Measurements from ENCODE around the gene NALF2. TPM values are rescaled to one million over a fixed set of nuclear protein-coding genes. Genes with fewer than 3 reads are reported as not detected.
A peak's percentile ranks its signal among the peaks of the same experiment; 100 is the strongest.

NALF2 gene
- total RNA-seq, 1 donor from 2014 or later: 0.13 TPM

DNA sequence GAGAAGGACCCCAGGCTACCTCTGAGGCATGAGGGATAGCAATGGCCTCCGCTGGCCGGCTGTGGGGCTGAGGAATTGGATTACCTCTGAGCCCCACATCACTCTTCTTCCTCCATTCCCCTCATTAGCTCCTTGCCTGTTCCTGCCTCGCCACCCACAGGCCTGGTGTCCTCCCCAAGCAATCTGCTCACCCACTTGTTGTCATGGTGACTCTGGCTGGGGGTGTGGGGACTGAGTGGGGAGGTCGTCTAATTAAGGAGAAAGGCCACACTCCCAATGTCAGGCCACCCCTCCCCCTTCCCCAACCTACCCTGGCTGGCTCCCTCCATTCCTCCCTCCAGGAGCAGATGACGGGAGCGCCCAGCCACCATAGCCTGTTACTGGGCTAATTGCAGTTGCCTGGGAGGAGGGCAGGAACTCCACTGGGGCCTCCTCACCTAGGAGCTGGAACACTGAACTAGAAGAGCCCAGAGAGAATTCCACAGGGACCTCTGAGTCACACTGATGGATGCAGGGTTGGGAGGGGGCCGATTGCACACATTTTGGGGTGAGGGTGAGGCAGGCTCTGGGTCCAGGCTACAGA is 20.7 kb downstream of the NALF2 start:
- no peak for DNase-seq (ENCODE audit: low read depth in 2 of 2)

DNA sequence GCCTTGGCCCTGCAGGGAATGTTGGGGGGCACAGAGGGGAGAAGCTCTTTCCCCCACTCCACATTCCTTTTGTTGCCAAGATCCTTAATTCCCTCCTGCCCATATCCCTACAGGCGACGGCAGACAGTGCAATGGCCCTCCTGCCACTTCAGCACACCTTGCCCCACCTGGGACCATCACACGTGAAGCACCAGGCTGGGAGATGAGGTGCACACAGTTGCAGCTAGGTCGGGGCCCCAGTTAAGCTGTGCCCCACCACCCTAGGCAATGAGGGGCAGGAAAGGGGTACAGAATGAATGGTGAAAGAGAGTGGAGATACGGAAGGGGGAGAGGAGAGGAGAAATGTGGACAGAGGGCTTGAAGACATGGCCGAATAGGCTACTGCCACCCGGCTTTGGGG is 26.2 kb downstream of the NALF2 start:
- DNase-seq (ENCODE audit: low read depth in 2 of 2): no peak

DNA sequence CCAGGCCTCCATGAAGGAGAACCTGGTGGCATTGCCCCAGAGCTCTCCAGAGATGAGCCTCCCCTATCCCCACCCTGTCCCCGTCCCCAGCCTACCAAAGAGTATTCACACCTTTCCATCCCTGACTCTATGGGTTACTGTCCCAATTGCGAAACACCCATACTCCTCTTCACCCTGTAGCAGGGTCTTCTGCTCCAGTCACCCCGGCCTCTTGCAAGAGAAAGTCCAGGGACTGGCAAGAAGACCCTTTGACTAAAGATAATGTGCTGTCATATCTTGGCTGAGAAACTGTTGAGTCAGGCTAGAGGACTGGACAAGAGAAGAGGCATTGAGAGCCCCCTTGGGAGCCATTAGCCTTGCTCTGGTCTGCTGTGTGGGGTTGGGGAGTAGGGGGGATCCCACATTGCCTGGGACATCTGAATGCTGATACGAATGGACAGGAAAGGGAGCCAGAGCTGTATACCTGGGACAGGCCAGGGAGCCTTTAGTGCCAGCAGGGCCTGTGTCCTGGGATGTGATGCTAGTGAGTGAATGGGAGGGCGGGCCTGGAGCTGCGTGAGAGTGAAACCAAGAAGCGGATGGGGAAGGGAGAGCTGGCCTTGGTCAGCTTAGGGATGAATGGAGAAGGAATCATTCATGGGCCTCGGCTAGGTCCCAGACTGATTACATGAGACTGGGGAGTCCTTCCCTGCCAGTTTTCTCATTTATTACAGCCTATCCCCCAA is 27.1 kb downstream of the NALF2 start:
- no peak for DNase-seq (ENCODE audit: low read depth in 2 of 2)

DNA sequence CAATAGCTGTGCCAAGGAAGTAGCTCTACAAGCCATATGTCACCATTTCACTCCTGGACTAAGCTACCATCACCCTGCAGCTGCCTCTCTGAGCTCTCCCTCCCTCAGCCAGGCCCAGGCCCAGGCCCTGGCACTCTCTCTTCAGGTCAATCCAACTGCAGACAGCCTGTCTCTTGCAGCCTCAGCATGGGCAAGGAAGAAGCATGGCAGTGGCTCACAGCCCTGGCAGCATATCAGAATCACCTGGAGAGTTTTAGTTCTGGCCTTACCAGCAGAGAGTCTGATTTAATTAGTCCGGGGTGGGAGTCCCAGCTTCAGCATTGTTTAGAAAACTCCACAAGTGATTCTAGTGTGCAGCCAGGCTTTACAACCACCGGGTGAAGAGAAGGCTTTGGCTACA is 31.5 kb downstream of the NALF2 start:
- DNase-seq (ENCODE audit: low read depth in 2 of 2): no peak

DNA sequence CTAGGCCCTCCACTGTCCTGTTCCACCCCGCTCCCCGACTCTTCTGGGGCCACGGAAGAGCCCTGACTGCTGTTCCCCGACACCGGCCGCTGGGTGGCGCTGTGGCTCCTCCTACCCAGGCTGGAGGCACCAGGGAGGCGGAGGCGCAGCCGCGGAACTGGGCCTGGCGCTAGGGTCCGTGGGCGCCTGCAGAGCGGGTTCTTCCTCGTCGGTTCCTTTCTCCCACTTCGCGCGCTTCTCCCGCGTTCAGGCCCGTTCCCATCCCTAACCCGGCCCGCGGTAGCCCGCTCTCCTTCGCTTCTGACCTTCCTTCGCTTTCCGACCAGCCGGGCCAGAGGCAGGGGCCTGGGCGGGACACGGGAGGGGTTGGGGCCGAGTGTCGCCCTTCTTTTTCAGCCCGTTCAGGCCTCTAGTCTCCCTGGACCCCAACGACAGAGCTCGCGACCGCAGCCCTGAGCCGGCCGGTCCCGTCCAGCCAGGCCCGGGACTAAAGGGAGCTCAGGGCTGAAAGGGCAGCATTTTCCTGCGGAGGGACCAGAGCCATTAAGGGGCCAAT is 34.3 kb downstream of the NALF2 start:
- DNase-seq (ENCODE audit: low read depth in 2 of 2): peak; percentile 21 to 60

DNA sequence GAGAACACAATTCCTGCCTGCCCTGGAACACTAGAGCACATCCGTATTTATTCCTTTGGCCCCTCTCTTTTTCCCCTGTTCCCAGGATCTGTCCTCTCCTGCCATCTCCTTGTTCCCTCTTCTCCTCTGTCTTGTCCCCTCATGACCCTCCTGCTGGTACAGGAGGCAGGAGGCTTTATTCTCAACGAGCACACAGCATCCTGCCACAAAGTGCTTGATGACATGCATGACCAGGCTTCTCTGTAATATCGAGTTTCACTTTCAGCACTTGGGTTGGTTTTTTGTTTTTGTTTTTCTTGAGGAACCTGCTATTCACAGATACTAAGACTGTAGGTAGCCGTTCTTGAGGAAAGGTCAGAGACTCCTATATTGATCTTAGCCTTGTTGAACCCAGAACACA is 35.3 kb downstream of the NALF2 start:
- DNase-seq (ENCODE audit: low read depth in 2 of 2): no peak

DNA sequence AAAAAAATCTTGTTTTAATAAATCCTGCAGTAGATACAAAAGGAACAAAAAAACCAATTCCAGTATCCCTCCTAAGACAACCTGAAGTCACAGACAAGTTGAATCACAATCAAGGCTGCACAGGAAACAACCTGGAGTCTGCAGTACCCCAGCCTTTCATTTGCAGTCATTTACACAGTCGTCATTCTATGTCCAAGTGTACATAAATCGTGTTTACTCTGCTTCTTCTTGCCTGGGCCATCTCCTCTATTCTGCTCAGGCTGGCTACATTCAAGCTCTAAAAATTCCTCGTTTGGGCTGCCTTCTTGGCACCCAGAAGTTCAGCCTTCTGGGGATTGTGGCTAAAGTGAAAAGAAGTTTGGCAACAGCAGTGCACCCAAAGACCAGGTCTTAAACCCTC is 37.8 kb downstream of the NALF2 start:
- no peak for DNase-seq (ENCODE audit: low read depth in 2 of 2)

DNA sequence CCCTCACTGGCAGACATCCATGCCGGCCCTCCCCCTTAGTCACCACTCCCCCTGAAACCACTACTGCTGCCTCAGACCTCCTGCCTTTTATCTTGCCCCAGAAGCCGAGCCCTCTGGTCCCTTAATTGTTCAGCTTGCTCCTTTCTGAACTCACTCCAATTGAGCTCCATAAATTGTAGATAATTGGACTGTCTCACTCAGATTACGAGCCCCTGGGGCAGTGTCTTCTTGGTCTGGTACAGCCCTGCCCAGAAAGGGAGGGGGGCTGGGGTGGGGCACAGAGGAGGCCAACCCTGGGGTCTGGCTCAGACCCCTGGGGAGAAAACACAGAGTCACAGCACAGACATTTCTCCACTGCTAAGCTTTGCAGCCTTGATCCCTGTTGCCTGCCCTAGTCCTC is 39.4 kb downstream of the NALF2 start:
- no peak for DNase-seq (ENCODE audit: low read depth in 2 of 2)

DNA sequence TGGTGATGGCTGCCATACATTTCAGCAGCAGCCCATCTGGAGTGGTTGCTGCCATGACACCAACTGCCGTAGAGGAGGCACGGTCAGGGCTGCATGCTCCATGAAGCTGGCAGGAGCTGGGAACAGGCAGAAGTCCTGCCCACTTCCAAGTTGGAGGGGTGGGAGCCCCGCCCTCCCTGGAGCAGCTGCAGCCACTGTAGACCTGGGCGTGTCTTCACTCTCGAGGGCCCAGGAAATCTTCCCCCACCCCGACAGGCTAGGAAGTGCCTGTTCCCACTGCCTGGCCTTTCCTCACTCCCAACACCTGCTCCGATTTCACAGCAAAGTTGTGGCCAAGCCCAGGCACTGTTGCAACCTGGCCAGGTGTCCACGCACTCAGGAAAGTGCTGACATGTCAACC is 42.3 kb downstream of the NALF2 start:
- no peak for DNase-seq (ENCODE audit: low read depth in 2 of 2)

DNA sequence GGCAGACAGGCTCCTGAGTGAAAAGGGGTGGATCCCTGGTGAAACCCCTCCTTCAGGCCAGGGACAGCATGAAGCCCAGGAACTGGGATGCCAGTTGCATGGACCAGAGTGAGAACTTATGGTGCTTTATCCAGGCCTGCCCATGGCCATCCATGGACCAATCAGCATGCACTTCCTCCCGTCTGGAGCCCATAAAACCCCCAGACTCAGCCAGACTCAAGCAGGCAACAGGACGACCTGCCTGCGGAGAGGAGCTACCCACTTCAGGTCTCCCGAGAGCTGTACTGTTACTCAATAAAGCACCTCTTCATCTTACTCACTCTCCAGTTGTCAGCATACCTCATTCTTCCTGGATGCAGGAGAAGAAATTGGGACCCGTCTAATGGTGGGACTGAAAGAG is 42.9 kb downstream of the NALF2 start:
- no peak for DNase-seq (ENCODE audit: low read depth in 2 of 2)

DNA sequence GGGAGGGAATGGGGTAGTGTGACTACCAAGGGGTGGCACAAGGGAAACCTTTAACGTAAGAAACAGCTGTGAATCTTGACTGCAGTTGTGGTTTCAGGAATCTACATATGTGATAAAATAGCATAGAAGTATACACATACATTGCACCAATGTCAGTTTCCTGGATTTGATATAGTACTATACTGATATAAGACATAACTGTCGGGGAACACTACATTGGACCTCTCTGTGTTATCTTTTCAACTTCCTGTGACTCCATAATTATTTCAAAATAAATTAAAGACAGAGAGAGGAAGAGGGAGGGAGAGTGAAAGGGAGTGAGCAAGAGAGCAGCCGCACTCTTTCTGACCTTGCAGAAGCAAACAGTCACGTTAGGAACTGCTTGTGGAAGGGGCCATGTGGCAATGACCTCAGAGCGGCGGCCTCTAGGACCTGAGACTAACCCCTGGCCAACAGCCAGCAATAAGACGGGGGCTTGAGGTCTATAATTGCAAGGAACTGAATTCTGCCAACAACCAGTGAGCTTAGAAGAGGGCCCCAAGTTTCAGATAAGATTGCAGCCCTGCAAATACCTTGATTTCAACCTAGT is 47.4 kb downstream of the NALF2 start:
- no peak for DNase-seq (ENCODE audit: low read depth in 2 of 2)

DNA sequence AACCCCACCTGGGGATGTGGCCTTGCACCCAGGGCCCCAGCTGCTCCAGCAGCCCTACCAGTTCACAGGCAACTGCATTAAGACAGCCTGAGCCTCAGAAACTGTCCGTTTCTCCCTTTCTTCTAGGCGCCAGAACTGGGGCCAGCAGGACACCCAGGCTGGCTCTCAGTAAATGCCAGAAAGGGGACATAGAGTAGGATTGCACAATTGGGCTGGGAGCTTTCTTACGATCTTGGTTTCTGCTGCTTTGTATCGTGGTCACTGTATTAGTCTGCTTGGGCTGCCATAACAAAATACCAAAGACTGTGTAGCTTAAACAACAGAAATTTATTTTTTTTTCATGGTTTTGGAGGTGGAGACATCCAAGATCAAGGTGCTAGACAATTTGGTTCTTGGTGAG is 48.4 kb downstream of the NALF2 start:
- DNase-seq (ENCODE audit: low read depth in 2 of 2): no peak

Other genes with a start within 250 kb of the NALF2 start
- 1.2 and 2.5 TPM in 2 replicates for gene EDA, start 111.8 kb downstream of the NALF2 start, total RNA-seq